Breast epithelium (tissue), 4 donors: ENCODE measurements around the gene ARID3A. TPM values are rescaled to one million over a fixed set of nuclear protein-coding genes. Genes with fewer than 3 reads are reported as not detected.

Experiments used
- DNase-seq, 2 donors: peaks; one replicate each; pipeline ENCODE4 v3.0.0-alpha.2; 2019; ENCODE audit warnings: low spot score in 2 of 2
- H3K27ac ChIP-seq, 2 donors: fragments of 200-600 bp; sonication (generic) in 1 of 2; one replicate each; pipeline ENCODE4 v1.5.1; 2016 to 2019; ENCODE audit warnings: mild to moderate bottlenecking in 1 of 2
- H3K27me3 ChIP-seq, 2 donors: fragments of 200-600 bp; sonication (generic) in 1 of 2; one replicate each; pipeline versions ENCODE4 v1.5.1 to v1.6.0; 2017 to 2019; ENCODE audit warnings: control low read depth in 1 of 2, mild to moderate bottlenecking in 1 of 2
- H3K36me3 ChIP-seq: fragments of 200-600 bp; one replicate; pipeline ENCODE4 v1.5.1; 2019
- H3K4me1 ChIP-seq, 2 donors: fragments of 200-600 bp; sonication (generic); one replicate each; pipeline ENCODE4 v1.5.1; 2016 to 2019; ENCODE audit warnings: control low read depth in 1 of 2
- H3K4me3 ChIP-seq, 3 donors: fragments of 200-600 bp; sonication (generic); 1 replicate in 2 of 3; 2 replicates in 1 of 3; pipeline ENCODE4 v1.5.1; 2016 to 2019; ENCODE audit warnings: mild to moderate bottlenecking in 3 of 3, moderate library complexity in 2 of 3
- H3K9me3 ChIP-seq, 2 donors: fragments of 200-600 bp; sonication (generic) in 1 of 2; one replicate each; pipeline ENCODE4 v1.5.1; 2016 to 2019; ENCODE audit warnings: control low read depth in 1 of 2
- CTCF ChIP-seq, 3 donors: fragments of 450-650 bp; IDR thresholded peaks; one replicate each; pipeline ENCODE4 v1.5.1; 2016 to 2017; ENCODE audit warnings: antibody characterized with exemption in 3 of 3, mild to moderate bottlenecking in 3 of 3, moderate library complexity in 3 of 3
- POLR2A ChIP-seq: fragments of 450-650 bp; IDR thresholded peaks from one replicate; pipeline ENCODE4 v1.6.1; 2016; ENCODE audit warnings: antibody characterized with exemption, mild to moderate bottlenecking, moderate library complexity
- POLR2AphosphoS5 ChIP-seq, 3 donors: sonication (generic); formaldehyde crosslinking; IDR thresholded peaks; one replicate each; pipeline ENCODE4 v1.6.1; 2017; ENCODE audit warnings: antibody characterized with exemption in 3 of 3
- intact Hi-C: fragments of 100-400 bp; cut with DNase I; formaldehyde crosslinking; loops from one replicate; pipeline ENCODE4 v1.15.1; 2023; ENCODE audit warnings: low total_unique reads
- total RNA-seq, 3 donors: library from RNA; depleted of rRNA; stranded (reverse); fragments of >200 nt; gene quantifications; one replicate each; pipeline ENCODE4 v1.1.0, GENCODE V29; 2016

ARID3A gene
- total RNA-seq, 3 donors from 2014 or later = 3.5 to 11.1 (median 4.8) TPM

DNA sequence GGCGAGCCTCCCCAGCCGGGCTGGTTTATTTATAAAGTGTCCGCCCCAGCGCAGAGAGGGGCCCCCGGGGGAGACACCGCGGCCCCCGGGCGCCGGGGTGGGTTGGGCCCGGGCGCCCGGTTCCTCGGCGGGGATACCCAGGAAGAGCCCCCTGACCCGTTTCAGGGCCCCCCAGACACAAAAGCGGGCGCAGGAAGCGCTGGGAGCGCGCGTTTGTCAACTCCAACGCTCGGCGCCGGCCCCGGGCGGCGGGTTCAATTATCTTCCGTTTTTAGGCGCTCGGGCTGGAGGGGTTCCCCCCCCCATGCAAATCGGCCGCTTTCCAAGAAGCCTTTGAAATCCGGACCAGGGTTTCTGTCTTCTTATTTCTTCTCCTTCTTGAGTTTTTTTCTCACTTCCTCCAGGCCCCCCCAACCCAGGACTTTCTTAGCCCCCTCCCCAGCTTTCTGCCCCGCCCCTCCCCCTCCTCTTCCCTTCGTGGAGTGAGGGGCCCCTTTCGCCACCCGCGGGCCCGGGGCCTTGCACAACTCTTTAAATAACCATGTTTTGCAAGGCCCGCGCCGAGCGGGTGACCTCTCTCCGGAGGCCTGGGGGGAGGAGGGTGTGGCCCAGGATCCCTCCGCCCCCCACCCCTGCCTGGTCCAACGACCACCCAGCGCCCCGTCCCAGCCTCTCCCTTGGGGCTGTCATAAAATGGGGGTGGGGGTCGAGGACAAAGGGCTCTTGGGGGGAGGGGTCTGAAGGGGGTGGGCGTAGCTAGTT, 935 bp downstream of the ARID3A start:
- Histone ChIP-seq H3K27me3 (no peaks in the 10 kb centered on the region), H3K9me3 (no peaks in the 10 kb centered on the region), H3K27ac (peak overlapping the region; percentile 83 to 86), H3K4me1 (no peaks in the 10 kb centered on the region), H3K36me3 (no peaks in the 10 kb centered on the region), H3K4me3 (peak overlapping the region; percentile 84 to 91 (median 86))
- intact Hi-C loops = no loop called here
- peak in 1 of 2 donors; percentile 58 for DNase-seq
- TF ChIP-seq CTCF (IDR thresholded peaks at IDR 0.05) (no peak), POLR2AphosphoS5 (IDR thresholded peaks at IDR 0.05) (peak in 1 of 3 donors; percentile 65), POLR2A (no peak)

DNA sequence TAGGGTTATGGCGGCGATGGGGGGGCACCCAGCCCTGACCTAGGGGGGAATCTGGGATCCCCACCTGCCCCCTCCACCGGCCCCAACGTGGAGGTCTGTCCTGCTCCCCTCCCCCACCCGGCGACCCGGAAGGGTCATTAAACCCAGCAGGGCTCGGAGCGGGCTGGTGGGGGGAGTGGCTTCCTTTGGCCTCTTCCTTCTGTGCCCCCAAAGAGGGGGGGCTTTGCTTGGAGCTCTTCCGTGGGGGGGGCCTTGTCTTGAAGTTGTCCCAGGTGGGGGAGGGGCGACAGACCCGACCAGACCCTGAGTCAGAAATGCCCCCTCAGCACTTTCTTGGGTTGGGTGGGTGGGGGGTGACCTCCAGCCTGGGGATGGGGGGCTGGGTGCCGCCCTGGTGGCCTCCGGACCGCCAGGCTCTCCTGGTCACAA, 1.5 kb downstream of the ARID3A start:
- Histone ChIP-seq H3K4me1 (no peaks in the 10 kb centered on the region), H3K36me3 (no peaks in the 10 kb centered on the region), H3K27ac (peak overlapping the region; percentile 83 to 86), H3K9me3 (no peaks in the 10 kb centered on the region), H3K27me3 (no peaks in the 10 kb centered on the region), H3K4me3 (peak overlapping the region; percentile 84 to 91 (median 86))
- intact Hi-C loops = no loop called here
- peak in 1 of 2 donors; percentile 52 for DNase-seq
- TF ChIP-seq POLR2AphosphoS5 (IDR thresholded peaks at IDR 0.05) = no peak
- no peak for TF ChIP-seq POLR2A
- TF ChIP-seq CTCF (IDR thresholded peaks at IDR 0.05) = no peak

GRCh38 chr19:927780-928401, 2.1 kb downstream of the ARID3A start:
- intact Hi-C loops = no loop called here
- no peak for TF ChIP-seq CTCF (IDR thresholded peaks at IDR 0.05)
- TF ChIP-seq POLR2AphosphoS5 (IDR thresholded peaks at IDR 0.05) = no peak
- no peak for TF ChIP-seq POLR2A
- Histone ChIP-seq H3K4me3 (peak overlapping the region; percentile 84 to 91 (median 86)), H3K27ac (peak overlapping the region; percentile 83 to 86), H3K27me3 (no peaks in the 10 kb centered on the region), H3K9me3 (no peaks in the 10 kb centered on the region), H3K4me1 (peaks cover 0 to 5% of the 10 kb centered on the region in 2 donors), H3K36me3 (no peaks in the 10 kb centered on the region)
- DNase-seq = no peak

DNA sequence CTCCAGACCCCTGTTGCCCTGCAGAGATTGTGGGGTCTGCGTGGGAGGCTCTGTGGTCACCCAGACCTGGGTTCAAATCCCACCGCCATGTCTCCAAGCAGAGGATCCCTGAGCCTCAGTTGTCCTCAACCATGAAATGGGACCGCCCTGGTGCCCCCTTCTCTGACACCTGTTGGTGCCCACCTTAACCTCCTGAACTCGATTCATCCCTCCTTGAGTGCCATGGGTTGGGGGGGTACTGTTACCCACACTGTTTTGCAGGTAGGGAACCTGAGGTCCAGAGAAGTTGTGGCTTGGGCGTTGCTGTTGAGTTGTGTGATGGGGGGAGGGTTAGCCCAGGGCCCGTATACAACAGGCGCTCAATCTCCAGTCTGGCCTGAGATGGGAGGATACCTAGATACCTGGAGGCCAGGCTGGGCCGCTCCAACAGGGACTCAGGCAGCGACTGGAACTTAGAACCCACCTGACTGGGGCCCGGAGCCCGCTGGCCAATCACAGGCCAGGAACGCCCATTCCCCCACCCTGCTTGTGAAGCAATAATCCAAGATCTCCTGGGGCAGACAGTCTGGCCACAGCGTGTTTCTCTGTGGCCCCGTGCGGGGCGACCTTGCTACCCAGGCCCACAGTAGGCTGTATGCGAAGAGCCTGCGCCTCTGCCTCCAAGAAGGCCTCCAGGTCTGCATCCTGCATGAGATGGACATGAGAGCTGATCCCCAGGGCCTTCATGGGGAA, 2.8 kb downstream of the ARID3A start:
- H3K27me3 ChIP-seq = no peaks in the 10 kb centered on the region
- no peak overlapping the region for H3K4me3 ChIP-seq
- peaks cover 0 to 11% of the 10 kb centered on the region in 2 donors for H3K4me1 ChIP-seq
- DNase-seq = no peak
- TF ChIP-seq POLR2AphosphoS5 (IDR thresholded peaks at IDR 0.05) (no peak), CTCF (IDR thresholded peaks at IDR 0.05) (no peak), POLR2A (no peak)
- H3K36me3 ChIP-seq = no peaks in the 10 kb centered on the region
- H3K27ac ChIP-seq = peak overlapping the region in 1 of 2 donors; percentile 83
- intact Hi-C loops = no loop called here
- H3K9me3 ChIP-seq = no peaks in the 10 kb centered on the region
